ENCODE results near the gene NXPH4. TPM values are rescaled to one million over a fixed set of nuclear protein-coding genes. Genes with fewer than 3 reads are reported as not detected.

Gene NXPH4
- total RNA-seq, 1 experiment from 2014 or later, result 20.0 TPM

DNA sequence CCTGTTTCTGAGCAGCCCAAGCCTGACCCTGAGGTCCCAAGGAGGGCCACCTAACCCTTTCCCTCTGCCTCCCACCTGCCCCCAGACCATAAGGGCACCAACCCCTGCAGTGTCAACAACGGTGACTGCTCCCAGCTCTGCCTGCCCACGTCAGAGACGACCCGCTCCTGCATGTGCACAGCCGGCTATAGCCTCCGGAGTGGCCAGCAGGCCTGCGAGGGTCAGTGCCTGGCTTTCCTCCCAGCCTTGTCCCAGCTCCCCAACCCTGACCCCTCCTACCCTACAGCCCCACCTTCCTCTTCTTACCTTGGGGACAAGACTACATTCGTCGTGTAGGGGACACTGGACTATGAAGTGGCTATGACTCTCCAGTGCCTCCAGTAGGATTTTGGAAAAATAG lies 35.5 kb upstream of the NXPH4 start:
- H3K9me3 ChIP-seq (ENCODE audit: control insufficient read depth in 1 of 2, insufficient read depth in 1 of 2, low read depth in 1 of 2, low read length in 2 of 2), result no peaks in the 10 kb centered on the region
- no peak overlapping the region for H3K4me3 ChIP-seq (replicated peaks in 1 of 2; ENCODE audit: low read depth in 1 of 2, low read length in 2 of 2)
- H3K4me1 ChIP-seq (ENCODE audit: control insufficient read depth in 1 of 2, insufficient read depth in 2 of 2, low read length in 2 of 2), result peaks cover 7 to 23% of the 10 kb centered on the region in 2 experiments
- ATAC-seq (no peak), DNase-seq (ENCODE audit: low read depth, low spot score) (no peak)
- H2AFZ ChIP-seq (ENCODE audit: low read depth, low read length, poor library complexity, severe bottlenecking), result no peak overlapping the region
- ChIA-PET POLR2A (no interaction called here), RAD21 (ENCODE audit: low non-redundant PET in 1 of 2, low total read pairs in 2 of 2, uncharacterized antibody in 2 of 2, unreplicated experiment in 2 of 2) (interaction anchor here in 1 of 2 experiments (1.3 kb wide), 1 partner anchor 112 kb away, joined by 3 read pairs; no protein-coding TSS in a partner anchor), CTCF (interaction anchor here (0.9 to 2.7 kb wide), 3 partner anchors 53 to 112 kb away, joined by 3 to 25 read pairs (median 5); partner anchors contain the start of gene LRP1)
- H3K9me2 ChIP-seq (ENCODE audit: insufficient read depth), result no peaks in the 10 kb centered on the region
- TF ChIP-seq, protein P1, sequence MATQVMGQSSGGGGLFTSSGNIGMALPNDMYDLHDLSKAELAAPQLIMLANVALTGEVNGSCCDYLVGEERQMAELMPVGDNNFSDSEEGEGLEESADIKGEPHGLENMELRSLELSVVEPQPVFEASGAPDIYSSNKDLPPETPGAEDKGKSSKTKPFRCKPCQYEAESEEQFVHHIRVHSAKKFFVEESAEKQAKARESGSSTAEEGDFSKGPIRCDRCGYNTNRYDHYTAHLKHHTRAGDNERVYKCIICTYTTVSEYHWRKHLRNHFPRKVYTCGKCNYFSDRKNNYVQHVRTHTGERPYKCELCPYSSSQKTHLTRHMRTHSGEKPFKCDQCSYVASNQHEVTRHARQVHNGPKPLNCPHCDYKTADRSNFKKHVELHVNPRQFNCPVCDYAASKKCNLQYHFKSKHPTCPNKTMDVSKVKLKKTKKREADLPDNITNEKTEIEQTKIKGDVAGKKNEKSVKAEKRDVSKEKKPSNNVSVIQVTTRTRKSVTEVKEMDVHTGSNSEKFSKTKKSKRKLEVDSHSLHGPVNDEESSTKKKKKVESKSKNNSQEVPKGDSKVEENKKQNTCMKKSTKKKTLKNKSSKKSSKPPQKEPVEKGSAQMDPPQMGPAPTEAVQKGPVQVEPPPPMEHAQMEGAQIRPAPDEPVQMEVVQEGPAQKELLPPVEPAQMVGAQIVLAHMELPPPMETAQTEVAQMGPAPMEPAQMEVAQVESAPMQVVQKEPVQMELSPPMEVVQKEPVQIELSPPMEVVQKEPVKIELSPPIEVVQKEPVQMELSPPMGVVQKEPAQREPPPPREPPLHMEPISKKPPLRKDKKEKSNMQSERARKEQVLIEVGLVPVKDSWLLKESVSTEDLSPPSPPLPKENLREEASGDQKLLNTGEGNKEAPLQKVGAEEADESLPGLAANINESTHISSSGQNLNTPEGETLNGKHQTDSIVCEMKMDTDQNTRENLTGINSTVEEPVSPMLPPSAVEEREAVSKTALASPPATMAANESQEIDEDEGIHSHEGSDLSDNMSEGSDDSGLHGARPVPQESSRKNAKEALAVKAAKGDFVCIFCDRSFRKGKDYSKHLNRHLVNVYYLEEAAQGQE (IDR thresholded peaks at IDR 0.05; ENCODE audit: low read depth), result no peak
- TF ChIP-seq RAD21 (IDR thresholded peaks at IDR 0.05; ENCODE audit: low read depth) (no peak), FOSL1 (IDR thresholded peaks at IDR 0.05; ENCODE audit: low read depth) (no peak), EGR1 (IDR thresholded peaks at IDR 0.05; ENCODE audit: low read depth) (no peak)
- H3K27ac ChIP-seq (ENCODE audit: low read depth, low read length), result no peak overlapping the region
- BruUV-seq (replicated peaks), result no TSS peak
- intact Hi-C loops (cut with micrococcal nuclease), result no loop called here
- no peaks in the 10 kb centered on the region for H3K27me3 ChIP-seq (ENCODE audit: insufficient read depth, low read length)
- no peak overlapping the region for H3K4me2 ChIP-seq (ENCODE audit: low read length)
- H3K36me3 ChIP-seq (ENCODE audit: control insufficient read depth in 1 of 2, insufficient read depth in 2 of 2, low read length in 2 of 2), result no peaks in the 10 kb centered on the region; a peak in 1 of 4 replicates
- no peaks in the 10 kb centered on the region for H4K20me1 ChIP-seq (ENCODE audit: insufficient read depth)
- no peak overlapping the region for H3K9ac ChIP-seq (ENCODE audit: low read length)
- H3K79me2 ChIP-seq (ENCODE audit: insufficient read depth, low read length), result no peaks in the 10 kb centered on the region

DNA sequence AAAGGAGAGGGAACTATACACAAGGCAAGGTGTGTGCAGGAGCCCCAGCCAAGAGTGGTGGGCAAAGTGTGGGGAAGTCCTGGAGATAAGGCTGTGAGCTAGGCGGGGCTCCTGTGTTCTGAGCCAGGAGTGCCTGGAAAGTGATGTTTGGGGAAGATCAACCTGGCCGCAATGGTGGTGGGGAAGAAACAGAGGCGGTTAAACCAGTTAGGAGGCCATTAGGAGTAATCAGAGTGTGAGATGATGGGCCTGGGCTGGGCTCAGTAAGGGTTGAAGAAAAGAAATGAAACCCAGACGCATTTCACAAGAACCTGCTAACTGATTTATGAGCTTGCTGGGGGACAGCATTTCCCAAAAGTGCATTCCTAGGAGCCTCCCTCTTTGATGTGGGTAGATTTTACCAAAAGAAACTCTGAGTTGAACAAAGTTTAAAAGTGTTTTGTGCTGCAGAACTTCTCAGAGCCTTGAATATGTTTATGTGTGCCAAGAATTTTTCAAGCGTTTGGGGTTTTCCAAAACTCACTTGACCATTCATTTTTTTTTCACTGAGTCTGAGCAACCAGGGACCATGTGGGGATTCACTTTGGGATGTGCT lies 34.9 kb upstream of the NXPH4 start:
- ChIA-PET RAD21 (ENCODE audit: low non-redundant PET in 1 of 2, low total read pairs in 2 of 2, uncharacterized antibody in 2 of 2, unreplicated experiment in 2 of 2) (interaction anchor here in 1 of 2 experiments (0.7 to 1.3 kb wide), 2 partner anchors 8 to 112 kb away, joined by 3 read pairs; no protein-coding TSS in a partner anchor), CTCF (interaction anchor here (0.9 to 2.7 kb wide), 6 partner anchors 54 to 113 kb away, joined by 3 to 25 read pairs (median 8); partner anchors contain the start of gene LRP1), POLR2A (no interaction called here)
- no peaks in the 10 kb centered on the region for H3K9me3 ChIP-seq (ENCODE audit: control insufficient read depth in 1 of 2, insufficient read depth in 1 of 2, low read depth in 1 of 2, low read length in 2 of 2)
- H3K4me2 ChIP-seq (ENCODE audit: low read length), result no peak overlapping the region
- H3K27me3 ChIP-seq (ENCODE audit: insufficient read depth, low read length), result no peaks in the 10 kb centered on the region
- H3K4me1 ChIP-seq (ENCODE audit: control insufficient read depth in 1 of 2, insufficient read depth in 2 of 2, low read length in 2 of 2), result peaks cover 2 to 17% of the 10 kb centered on the region in 2 experiments; a peak in 3 of 4 replicates
- BruUV-seq (replicated peaks), result no TSS peak
- intact Hi-C loops (cut with micrococcal nuclease), result loop anchor here (2.0 kb wide), 2 partner anchors 57 to 173 kb away; no protein-coding TSS in a partner anchor
- no peaks in the 10 kb centered on the region for H3K9me2 ChIP-seq (ENCODE audit: insufficient read depth)
- H2AFZ ChIP-seq (ENCODE audit: low read depth, low read length, poor library complexity, severe bottlenecking), result no peak overlapping the region
- H3K36me3 ChIP-seq (ENCODE audit: control insufficient read depth in 1 of 2, insufficient read depth in 2 of 2, low read length in 2 of 2), result no peaks in the 10 kb centered on the region
- H4K20me1 ChIP-seq (ENCODE audit: insufficient read depth), result no peaks in the 10 kb centered on the region
- no peak overlapping the region for H3K9ac ChIP-seq (ENCODE audit: low read length)
- ATAC-seq (no peak), DNase-seq (ENCODE audit: low read depth, low spot score) (no peak)
- H3K79me2 ChIP-seq (ENCODE audit: insufficient read depth, low read length), result no peaks in the 10 kb centered on the region
- no peak overlapping the region for H3K4me3 ChIP-seq (replicated peaks in 1 of 2; ENCODE audit: low read depth in 1 of 2, low read length in 2 of 2)
- no peak for TF ChIP-seq YY1 (IDR thresholded peaks at IDR 0.05; ENCODE audit: extremely low read depth, insufficient replicate concordance, low read depth, low read length)
- TF ChIP-seq ZFX (IDR thresholded peaks at IDR 0.05), result no peak
- TF ChIP-seq CEBPB (IDR thresholded peaks at IDR 0.05; ENCODE audit: low read depth), result no peak
- no peak for TF ChIP-seq CBX3 (IDR thresholded peaks at IDR 0.05; ENCODE audit: low read depth)
- H3K27ac ChIP-seq (ENCODE audit: low read depth, low read length), result no peak overlapping the region

All from HCT116 (cell line).